Activated naive CD4-positive, alpha-beta T cell treated with anti-CD3 and anti-CD28 coated beads, Interleukin-2, amount 50 U/mL, for 16 hours (primary cell): ENCODE data around the gene CXCR2.
"Not testable (repeated sequence)": the region's sequence is repeated elsewhere in the genome, so short reads cannot be mapped to it uniquely, and the experiment has no call there.

Experiments used
- DNase-seq: peaks from one replicate; pipeline ENCODE4 v3.0.0-alpha.2; 2020

The CXCR2 gene

GRCh38 chr2:218125626-218126080 lies at the start of gene CXCR2:
CXCR2 (plus strand) TSS chr2:218126028; CDS start chr2:218134802, 8,774 bp downstream.
- DNase-seq, result no peak

- DNase-seq, result no peak
Measured at GRCh38 chr2:218077464-218078216, 48.2 kb upstream of the CXCR2 start.

GRCh38 chr2:218079943-218080913 lies 45.6 kb upstream of the CXCR2 start:
- DNase-seq, result no peak

GRCh38 chr2:218081063-218081462 lies 44.8 kb upstream of the CXCR2 start:
- DNase-seq, result no peak

GRCh38 chr2:218081695-218082094 lies 44.1 kb upstream of the CXCR2 start:
- no peak for DNase-seq

- DNase-seq, result no peak
Measured at GRCh38 chr2:218082586-218083351, 43.1 kb upstream of the CXCR2 start.

GRCh38 chr2:218083352-218083676 lies 42.5 kb upstream of the CXCR2 start:
- DNase-seq, result no peak

GRCh38 chr2:218086478-218086877 lies 39.4 kb upstream of the CXCR2 start:
- no peak for DNase-seq

- DNase-seq, result no peak
Measured at GRCh38 chr2:218089259-218089658, 36.6 kb upstream of the CXCR2 start.

- no peak for DNase-seq
Measured at GRCh38 chr2:218091746-218092145, 34.1 kb upstream of the CXCR2 start.

- DNase-seq, result no peak
Measured at GRCh38 chr2:218093879-218094278, 31.9 kb upstream of the CXCR2 start.

GRCh38 chr2:218095853-218096252 lies 30.0 kb upstream of the CXCR2 start:
- no peak for DNase-seq

GRCh38 chr2:218097975-218098374 lies 27.9 kb upstream of the CXCR2 start:
- no peak for DNase-seq

GRCh38 chr2:218108834-218109233 lies 17.0 kb upstream of the CXCR2 start:
- not testable (repeated sequence) for DNase-seq

- not testable (repeated sequence) for DNase-seq
Measured at GRCh38 chr2:218121789-218122188, 4.0 kb upstream of the CXCR2 start.

GRCh38 chr2:218122286-218122685 lies 3.5 kb upstream of the CXCR2 start:
- DNase-seq, result not testable (repeated sequence)

- DNase-seq, result no peak
Measured at GRCh38 chr2:218123986-218124385, 1.8 kb upstream of the CXCR2 start.

- no peak for DNase-seq
Measured at GRCh38 chr2:218125095-218125494, 733 bp upstream of the CXCR2 start.

- no peak for DNase-seq
Measured at GRCh38 chr2:218127929-218128455, 2.2 kb downstream of the CXCR2 start.

- DNase-seq, result no peak
Measured at GRCh38 chr2:218128781-218129457, 3.1 kb downstream of the CXCR2 start.

GRCh38 chr2:218129458-218130135 lies 3.8 kb downstream of the CXCR2 start:
- no peak for DNase-seq

- no peak for DNase-seq
Measured at GRCh38 chr2:218130377-218130776, 4.5 kb downstream of the CXCR2 start.
